ENCODE measurements around the gene SLCO1C1. TPM values are rescaled to one million over a fixed set of nuclear protein-coding genes. Genes with fewer than 3 reads are reported as not detected.

SLCO1C1 gene
- total RNA-seq, 1 experiment from 2014 or later, result not detected

DNA sequence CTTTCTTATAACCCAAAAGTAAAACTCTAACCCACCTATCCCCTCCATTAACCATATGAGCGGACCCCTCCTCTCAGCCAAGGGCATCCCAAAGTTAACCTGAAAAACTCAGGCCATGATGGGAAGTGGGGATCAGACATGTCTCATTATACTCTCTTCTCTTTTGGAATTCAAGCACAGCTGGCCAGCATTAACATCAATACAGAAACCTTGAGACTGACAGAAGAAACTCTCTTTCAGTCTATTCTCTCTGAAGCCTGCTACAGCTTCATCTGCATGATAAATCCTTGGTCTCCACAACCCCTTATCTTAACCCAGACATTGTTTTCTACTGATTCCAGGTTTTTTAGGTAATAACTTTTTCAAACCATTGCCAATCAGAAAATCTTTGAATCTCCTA lies 97.8 kb downstream of the SLCO1C1 start:
- Mint-ChIP-seq H3K36me3 (ENCODE audit: insufficient read depth, unreplicated experiment) (no peaks in the 10 kb centered on the region), H3K4me1 (ENCODE audit: insufficient read depth, unreplicated experiment) (no peaks in the 10 kb centered on the region), H3K27me3 (ENCODE audit: insufficient read depth, unreplicated experiment) (no peaks in the 10 kb centered on the region), H3K4me3 (ENCODE audit: unreplicated experiment) (no peak overlapping the region), H3K27ac (ENCODE audit: low read depth, unreplicated experiment) (no peak overlapping the region), H3K9me3 (ENCODE audit: unreplicated experiment) (peaks cover 29% of the 10 kb centered on the region)
- CTCF ChIA-PET, result no interaction called here
- no peak for DNase-seq (ENCODE audit: unreplicated experiment)
- POLR2A ChIA-PET, result no interaction called here
- BruUV-seq (replicated peaks), result no TSS peak
- intact Hi-C loops (cut with micrococcal nuclease), result no loop called here
- TF ChIP-seq CTCF (IDR thresholded peaks at IDR 0.05; ENCODE audit: unreplicated experiment), result no peak

DNA sequence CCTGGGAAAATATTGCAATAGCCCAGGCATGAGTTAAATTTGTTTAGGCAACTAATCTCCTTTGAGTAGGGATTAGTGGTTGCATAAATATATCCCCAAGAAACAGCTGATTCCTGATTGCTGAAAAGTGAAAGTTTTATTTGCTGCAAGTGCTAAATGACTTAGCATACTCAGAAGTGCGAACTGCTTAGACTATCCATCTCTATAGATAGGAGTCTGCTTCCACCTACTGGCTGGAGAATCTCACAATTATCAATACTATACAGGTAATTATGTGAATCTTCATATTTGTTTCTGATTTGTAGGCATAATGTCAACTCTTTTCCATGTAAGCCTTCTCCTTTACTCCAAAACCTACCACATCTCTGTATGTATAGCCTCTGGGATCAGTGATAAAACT lies 103.4 kb downstream of the SLCO1C1 start:
- Mint-ChIP-seq H3K36me3 (ENCODE audit: insufficient read depth, unreplicated experiment) (no peaks in the 10 kb centered on the region), H3K4me3 (ENCODE audit: unreplicated experiment) (no peak overlapping the region), H3K27me3 (ENCODE audit: insufficient read depth, unreplicated experiment) (no peaks in the 10 kb centered on the region), H3K4me1 (ENCODE audit: insufficient read depth, unreplicated experiment) (no peaks in the 10 kb centered on the region), H3K9me3 (ENCODE audit: unreplicated experiment) (no peaks in the 10 kb centered on the region), H3K27ac (ENCODE audit: low read depth, unreplicated experiment) (no peak overlapping the region)
- ChIA-PET CTCF (interaction anchor here (0.6 to 1.5 kb wide), 4 partner anchors 9 to 154 kb away, joined by 3 to 5 read pairs (median 4); no protein-coding TSS in a partner anchor), POLR2A (no interaction called here)
- peak; percentile 7 for DNase-seq (ENCODE audit: unreplicated experiment)
- BruUV-seq (replicated peaks), result no TSS peak
- TF ChIP-seq CTCF (IDR thresholded peaks at IDR 0.05; ENCODE audit: unreplicated experiment), result no peak
- intact Hi-C loops (cut with micrococcal nuclease), result loop anchor here (1.0 kb wide), 1 partner anchor 152 kb away; no protein-coding TSS in a partner anchor

DNA sequence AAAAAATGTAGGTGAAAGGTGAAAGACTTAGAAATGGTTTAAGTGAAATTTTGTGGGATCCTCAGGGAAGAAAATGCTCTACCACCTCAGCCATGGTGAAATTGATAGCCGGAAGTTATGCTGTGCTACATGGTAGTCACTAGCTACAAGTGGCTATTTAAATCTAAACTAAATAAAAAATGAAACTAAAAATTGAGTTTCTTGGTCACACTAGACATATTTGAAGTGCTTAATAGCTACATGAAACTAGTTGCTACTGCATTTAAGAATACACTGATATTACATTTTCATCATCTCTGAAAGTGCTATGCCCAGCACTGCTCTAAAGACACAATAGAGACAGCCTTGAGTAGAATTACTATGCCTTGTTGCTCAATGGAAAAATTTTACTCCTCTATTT lies 105.0 kb downstream of the SLCO1C1 start:
- Mint-ChIP-seq H3K4me1 (ENCODE audit: insufficient read depth, unreplicated experiment) (no peaks in the 10 kb centered on the region), H3K9me3 (ENCODE audit: unreplicated experiment) (no peaks in the 10 kb centered on the region), H3K27ac (ENCODE audit: low read depth, unreplicated experiment) (no peak overlapping the region), H3K36me3 (ENCODE audit: insufficient read depth, unreplicated experiment) (no peaks in the 10 kb centered on the region), H3K4me3 (ENCODE audit: unreplicated experiment) (no peak overlapping the region), H3K27me3 (ENCODE audit: insufficient read depth, unreplicated experiment) (no peaks in the 10 kb centered on the region)
- BruUV-seq (replicated peaks), result no TSS peak
- POLR2A ChIA-PET, result no interaction called here
- TF ChIP-seq CTCF (IDR thresholded peaks at IDR 0.05; ENCODE audit: unreplicated experiment), result no peak
- intact Hi-C loops (cut with micrococcal nuclease), result no loop called here
- DNase-seq (ENCODE audit: unreplicated experiment), result no peak
- CTCF ChIA-PET, result no interaction called here

GRCh38 chr12:20801035-20801434 lies 105.9 kb downstream of the SLCO1C1 start:
- ChIA-PET CTCF (interaction anchor here (0.6 kb wide), 1 partner anchor 144 kb away, joined by 5 read pairs; no protein-coding TSS in a partner anchor), POLR2A (no interaction called here)
- H3K27ac Mint-ChIP-seq (ENCODE audit: low read depth, unreplicated experiment), result no peak overlapping the region
- H3K4me3 Mint-ChIP-seq (ENCODE audit: unreplicated experiment), result no peak overlapping the region
- intact Hi-C loops (cut with micrococcal nuclease), result no loop called here
- TF ChIP-seq CTCF (IDR thresholded peaks at IDR 0.05; ENCODE audit: unreplicated experiment), result no peak
- BruUV-seq (replicated peaks), result no TSS peak
- H3K27me3 Mint-ChIP-seq (ENCODE audit: insufficient read depth, unreplicated experiment), result no peaks in the 10 kb centered on the region
- H3K4me1 Mint-ChIP-seq (ENCODE audit: insufficient read depth, unreplicated experiment), result no peaks in the 10 kb centered on the region
- no peaks in the 10 kb centered on the region for H3K9me3 Mint-ChIP-seq (ENCODE audit: unreplicated experiment)
- DNase-seq (ENCODE audit: unreplicated experiment), result no peak
- H3K36me3 Mint-ChIP-seq (ENCODE audit: insufficient read depth, unreplicated experiment), result no peaks in the 10 kb centered on the region

Other genes with a start within 250 kb of the SLCO1C1 start
- gene SLCO1B3, start 115.4 kb downstream of the SLCO1C1 start, total RNA-seq (2022), result not detected in 2 replicates

Data from MCF 10A (cell line).